Measurements from ENCODE around the gene XPA.
"Not testable (repeated sequence)": the region's sequence is repeated elsewhere in the genome, so short reads cannot be mapped to it uniquely, and the experiment has no call there.

Gene XPA

GRCh38 chr9:97704345-97704677 lies 7.2 kb upstream of the XPA start:
- no peak for DNase-seq

DNA sequence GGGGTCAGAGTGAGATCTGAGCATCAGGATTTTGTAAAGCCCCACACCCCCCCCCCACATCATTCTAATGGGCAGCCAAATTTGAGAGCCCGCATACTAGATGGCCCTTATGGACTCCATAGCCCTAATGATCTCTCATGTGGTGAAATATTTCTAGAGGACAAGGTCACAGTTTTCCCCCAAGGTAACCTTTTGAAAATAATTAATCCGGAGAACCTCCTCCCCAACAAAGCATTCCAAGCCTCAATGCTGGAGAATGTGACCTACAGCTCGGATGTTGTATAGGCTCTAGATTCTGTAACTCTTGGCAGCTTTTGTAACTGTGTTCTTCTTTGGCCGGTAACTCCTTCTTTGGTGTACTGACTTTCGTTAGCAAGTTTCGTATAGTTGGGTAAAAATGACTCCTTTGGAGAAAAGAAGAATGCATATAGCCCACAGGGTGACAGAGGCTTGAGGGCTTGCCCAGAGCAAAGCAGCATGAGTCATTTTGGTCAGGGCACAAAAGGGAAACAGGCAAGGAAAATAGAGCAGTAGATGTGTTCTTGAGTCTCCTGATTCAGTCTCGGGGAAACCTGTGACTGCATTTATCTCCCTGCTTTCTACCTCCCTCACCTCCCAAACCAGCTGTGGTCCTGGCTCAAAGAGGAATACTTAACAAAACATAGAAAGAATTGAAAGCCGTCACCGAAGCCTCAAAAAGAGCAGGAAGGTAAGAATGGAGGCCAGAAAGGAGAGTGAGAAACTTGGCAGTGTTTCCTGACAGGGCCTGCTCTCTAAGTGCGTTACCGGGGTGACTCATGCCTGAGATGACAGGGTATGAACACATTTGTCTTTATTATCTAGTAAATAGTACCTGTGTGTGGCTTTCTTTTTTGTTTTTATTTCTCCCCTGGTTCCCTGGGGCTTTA lies 6.6 kb upstream of the XPA start:
- no peak for DNase-seq

DNA sequence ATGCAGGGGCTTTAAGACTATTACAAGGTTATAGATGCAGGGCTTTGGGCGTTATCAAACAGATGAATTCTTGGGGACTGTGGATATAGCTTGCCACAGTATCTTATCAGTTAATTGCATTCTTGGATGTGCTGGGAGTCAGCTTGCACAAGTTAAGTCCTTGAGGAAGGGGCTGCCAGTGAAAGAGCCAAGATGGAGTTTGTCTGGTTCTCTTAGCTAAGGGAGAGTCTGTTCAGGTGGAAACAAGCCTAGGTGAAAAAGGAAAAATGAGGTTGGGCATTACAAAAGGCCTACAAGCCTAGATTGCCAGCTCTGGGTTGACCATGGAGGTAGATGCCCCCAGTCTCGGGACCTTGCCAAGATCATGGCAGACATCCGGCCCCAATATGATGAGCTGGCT lies 2.7 kb upstream of the XPA start:
- not testable (repeated sequence) for DNase-seq

DNA sequence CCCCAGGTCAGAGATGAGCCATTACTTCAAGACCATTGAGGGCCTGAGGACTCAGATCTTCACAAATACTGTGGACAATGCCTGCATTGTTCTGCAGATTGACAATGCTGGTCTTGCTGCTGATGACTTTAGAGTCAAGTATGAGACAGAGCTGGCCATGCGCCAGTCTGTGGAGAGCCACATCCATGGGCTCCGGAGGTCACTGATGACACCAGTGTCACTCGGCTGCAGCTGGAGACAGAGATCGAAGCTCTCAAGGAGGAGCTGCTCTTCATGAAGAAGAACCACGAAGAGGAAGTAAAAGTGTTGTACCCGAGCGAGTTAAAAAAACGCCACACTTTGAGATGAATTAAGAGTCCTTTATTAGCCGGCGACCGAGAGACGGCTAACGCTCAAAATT lies 2.1 kb upstream of the XPA start:
- DNase-seq: peak in 34 of 58 donors; percentile 4 to 89 (median 38)

- DNase-seq: peak in 1 of 58 donors; percentile 15
These were observed 1.7 kb upstream of the XPA start for GRCh38 chr9:97698865-97699264.

DNA sequence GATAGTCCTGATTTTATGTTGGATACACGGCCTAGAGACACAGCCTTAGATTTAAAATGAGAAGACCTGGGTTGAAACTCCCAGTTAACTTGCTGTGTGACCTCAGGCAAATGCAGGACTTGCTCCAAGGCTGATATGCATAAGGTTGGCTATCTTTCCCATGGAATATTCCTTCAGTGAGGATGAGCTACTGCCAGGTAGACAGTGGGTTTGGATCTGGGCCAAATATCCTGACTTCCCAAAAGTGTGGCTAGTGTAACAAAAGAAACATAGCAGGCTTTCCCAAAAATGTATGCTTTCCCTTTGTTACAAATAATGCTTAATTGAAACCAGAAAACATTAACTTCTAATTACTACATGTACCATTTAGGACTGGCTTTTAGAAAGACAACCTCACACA lies 697 bp upstream of the XPA start:
- peak in 2 of 58 donors; percentile 16 to 21 for DNase-seq

DNA sequence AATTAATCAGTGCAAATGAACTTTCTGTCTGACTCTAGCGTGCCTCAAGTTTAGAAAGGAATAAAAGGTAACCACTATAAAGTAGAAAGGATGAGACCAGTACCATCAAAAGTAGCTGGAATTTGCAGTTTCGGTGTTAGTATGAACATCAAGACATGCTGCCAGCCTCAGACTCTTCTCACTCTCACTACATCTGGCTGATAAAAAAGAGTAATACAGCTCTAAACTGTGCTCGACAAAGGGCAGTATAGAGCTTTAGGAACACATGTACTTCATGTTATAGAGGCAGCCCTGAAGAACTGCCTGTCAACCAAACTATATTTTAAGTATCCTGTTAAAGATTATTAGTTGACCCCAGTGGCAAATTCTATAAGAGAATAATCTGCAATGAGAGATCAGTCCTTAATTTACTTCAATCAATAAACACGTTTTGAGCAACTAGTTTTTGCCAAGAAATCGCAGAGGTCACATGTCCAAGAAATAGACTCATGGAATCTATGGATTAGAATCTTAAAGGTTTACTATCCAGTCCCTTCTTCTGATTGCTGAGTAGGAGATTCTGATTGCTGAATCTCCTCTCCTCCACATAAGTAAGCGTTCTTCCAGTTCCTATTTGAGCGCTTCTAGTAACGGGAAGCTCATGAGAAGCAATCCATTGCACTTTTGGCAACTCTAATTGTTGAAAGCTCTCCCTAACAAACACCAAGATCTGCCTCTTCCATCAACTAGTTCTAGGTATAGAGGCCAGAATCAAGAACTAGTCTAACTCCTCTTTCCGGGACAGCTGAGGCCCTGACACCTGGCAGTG lies 941 bp downstream of the XPA start:
- DNase-seq: no peak

- DNase-seq: no peak
These were observed 1.8 kb downstream of the XPA start for GRCh38 chr9:97695390-97695789.

DNA sequence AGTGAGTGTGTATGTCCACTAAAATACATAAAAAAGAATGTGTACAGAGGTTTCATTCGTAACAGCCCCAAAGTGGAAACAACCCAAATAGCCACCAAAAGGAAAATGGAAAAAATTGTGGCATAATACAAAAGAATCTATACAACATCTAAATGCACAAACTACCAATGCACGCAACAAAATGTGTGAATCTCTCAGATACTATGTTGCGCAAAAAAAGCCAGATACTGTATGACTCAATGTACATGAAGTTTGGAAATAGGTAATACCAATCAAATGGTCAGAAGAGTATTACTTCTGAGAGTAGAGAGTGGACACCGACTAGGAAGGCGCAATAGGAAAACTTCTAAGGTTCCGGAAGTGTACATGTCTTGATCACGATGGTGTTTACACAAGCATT lies 2.4 kb downstream of the XPA start:
- DNase-seq: no peak

DNA sequence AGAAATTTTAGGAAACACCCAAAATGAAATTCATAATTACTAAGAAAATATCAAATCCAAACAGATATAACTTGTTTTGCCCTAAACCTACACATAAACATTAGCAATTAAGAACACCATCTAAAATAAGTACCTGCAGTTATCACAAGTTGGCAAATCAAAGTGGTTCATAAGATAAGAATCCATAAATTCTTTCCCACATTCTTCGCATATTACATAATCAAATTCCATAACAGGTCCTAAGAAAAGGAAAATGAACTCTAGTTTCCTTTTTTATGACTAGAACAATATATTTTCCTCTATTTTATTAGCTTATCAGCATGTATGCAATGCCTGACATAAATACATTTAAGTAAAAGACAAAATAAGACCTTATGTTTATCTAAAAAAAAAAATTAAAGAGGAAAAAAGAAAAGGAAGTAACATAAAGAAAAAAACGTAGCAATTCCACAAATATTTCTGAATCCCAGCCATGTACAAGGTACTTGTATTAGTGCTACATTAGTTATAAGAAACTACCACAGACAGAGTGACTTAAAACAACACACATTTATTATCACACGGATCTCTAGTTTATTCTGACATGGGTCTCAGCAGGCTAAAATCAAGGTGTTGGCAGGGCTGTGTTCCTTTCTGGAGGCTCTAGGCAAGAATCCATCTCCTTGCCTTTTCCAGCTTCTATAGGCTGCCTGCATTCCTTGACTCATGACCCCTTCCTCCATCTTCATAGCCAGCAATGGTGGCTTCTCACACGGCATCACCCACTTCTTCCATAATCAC lies 7.5 kb downstream of the XPA start:
- DNase-seq: no peak

GRCh38 chr9:97688654-97689053 lies 8.5 kb downstream of the XPA start:
- DNase-seq: no peak

DNA sequence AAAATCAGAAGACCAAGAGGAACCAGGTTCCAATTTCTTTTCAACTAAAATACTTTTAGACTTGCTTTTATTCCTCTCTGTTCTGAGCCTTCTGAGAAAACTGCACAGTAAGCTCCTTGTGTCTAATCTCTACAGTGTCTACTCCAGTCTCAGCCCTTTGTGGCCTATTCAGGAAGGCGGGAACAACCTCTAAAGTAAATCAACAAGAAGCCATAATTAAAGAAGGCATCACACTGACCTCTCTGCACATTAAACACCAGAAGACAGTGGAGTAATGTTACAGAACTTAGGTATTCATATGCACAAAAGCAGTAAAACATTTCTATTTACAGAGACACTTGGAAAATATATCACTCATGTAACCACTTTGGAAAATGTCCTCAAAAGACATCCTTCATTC lies 14.9 kb downstream of the XPA start:
- DNase-seq: no peak

- DNase-seq: no peak
These were observed 21.5 kb downstream of the XPA start for GRCh38 chr9:97675655-97676054.

DNA sequence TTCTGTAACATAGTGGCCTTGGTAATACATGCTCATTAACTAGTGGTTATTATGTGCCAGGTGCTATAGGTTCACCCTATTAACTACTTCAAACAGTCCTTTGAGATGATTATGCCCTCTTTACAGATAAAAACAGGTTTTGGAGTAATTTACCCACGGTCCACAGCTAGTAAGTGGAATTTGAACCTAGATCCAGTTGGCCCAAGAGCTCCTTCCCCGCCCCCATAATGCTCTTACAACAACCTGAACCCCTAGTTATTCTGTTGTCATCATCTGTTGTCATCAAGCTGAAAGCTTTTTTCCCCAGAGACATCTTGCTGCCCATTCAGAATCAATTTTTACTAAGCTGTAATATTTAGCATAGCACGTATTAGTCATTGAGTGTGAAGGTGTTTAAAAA lies 23.2 kb downstream of the XPA start:
- no peak for DNase-seq

- DNase-seq: no peak
These were observed 24.7 kb downstream of the XPA start for GRCh38 chr9:97672403-97672802.

DNA sequence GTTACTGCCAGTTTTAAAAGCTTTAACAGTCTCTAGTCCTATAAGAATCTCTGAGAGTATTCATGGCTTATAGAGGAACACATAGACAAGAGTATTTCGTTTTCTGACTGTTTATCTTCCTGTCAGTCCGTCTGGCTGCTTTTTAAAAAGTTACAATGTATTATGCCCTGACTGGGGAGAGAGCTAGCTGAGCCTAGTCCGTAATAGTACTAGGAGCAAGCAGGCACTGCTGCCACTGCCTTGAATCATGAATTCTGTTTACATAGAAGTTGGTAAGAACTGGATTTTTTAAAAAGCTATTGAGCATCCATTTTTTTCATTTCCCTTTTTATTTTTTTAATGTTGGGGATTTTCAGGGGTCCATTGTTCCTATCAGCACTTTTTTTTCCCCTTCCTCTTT lies 26.6 kb downstream of the XPA start:
- no peak for DNase-seq

GRCh38 chr9:97668485-97668884 lies 28.7 kb downstream of the XPA start:
- DNase-seq: no peak

DNA sequence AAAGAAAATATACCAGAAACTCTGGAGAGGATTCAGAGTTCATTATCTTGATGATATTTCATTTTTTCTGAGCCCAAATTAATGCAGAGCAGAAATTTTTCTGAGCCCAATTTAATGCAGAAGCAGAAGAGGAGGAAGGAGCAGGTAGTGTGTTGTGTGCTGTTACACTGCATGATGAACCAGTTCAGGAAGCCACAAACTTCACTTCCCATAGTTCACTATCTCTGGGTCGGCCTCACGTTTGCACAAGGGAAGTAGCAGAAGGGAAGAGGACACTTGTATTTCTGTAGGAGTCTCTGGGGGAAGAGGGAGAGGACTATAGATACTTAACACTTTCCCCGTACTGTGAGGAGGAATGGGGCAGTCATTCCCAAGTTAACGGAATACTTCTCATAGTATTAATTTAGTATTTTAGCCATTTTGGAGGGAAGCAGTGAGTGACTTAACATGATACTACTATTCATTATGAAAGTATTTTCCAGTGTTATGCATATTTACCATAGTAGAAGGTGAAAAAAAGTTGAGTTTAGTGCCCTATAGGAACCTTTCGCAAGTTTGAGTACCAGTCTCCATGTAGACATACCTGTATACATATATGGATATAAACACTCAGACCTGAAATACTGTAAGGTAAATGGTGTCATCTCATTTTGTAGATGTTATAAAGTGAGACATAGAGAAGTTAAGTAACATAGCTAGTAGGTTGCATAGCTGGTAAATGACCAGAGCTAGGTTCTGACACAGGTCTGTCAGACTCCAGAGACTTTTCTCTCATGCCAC lies 30.0 kb downstream of the XPA start:
- no peak for DNase-seq

GRCh38 chr9:97665742-97666141 lies 31.4 kb downstream of the XPA start:
- DNase-seq: no peak

- no peak for DNase-seq
These were observed 36.3 kb downstream of the XPA start for GRCh38 chr9:97660847-97661246.

DNA sequence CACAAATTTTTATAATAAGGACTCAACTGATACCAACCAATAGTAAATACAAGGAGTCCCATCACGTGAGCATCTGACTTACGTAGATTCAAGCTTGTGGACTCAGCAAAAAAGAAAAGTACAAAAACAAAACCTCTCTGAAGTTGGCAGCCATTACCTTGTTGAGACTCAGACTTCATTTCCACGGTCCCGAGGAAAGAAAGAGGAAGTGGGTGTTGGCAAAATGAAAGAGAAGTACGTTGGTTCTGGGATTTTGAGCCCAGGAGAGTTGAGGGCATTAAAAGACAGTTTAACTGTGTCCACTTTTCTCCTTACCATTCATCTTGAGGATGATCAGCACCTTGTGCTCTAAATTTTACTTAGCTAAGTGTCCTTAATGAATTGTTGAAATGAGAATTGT lies 36.8 kb downstream of the XPA start:
- no peak for DNase-seq
